CD4-positive, CD25-positive, alpha-beta regulatory T cell (primary cell): ENCODE results near the gene PRR27. TPM values are rescaled to one million over a fixed set of nuclear protein-coding genes. Genes with fewer than 3 reads are reported as not detected.
"Not testable (repeated sequence)": the region's sequence is repeated elsewhere in the genome, so short reads cannot be mapped to it uniquely, and the experiment has no call there.

Source experiments
- ATAC-seq, 2 donors: fragments of 150-1000 bp; cut with Tn5 transposase; one replicate each; pipeline ENCODE4 v1.10.0; 2021; ENCODE audit warnings: low read depth in 2 of 2, moderate number of reproducible peaks in 2 of 2, moderate library complexity in 1 of 2
- DNase-seq, 3 donors: peaks; one replicate each; pipeline versions ENCODE4 v3.0.0 to v3.0.0-alpha.2; 2012 to 2022; ENCODE audit warnings: mixed read lengths in 1 of 3
- H3K27ac ChIP-seq: one replicate; pipeline ENCODE4 v1.7.0; 2013; ENCODE audit warnings: mild to moderate bottlenecking, low read length; ENCODE audit not compliant: insufficient read depth, poor library complexity, severe bottlenecking
- H3K27me3 ChIP-seq: one replicate; pipeline ENCODE4 v1.7.0; 2013; ENCODE audit warnings: low read length; ENCODE audit not compliant: control insufficient read depth, insufficient read depth
- H3K36me3 ChIP-seq: one replicate; pipeline ENCODE4 v1.7.0; 2013; ENCODE audit warnings: mild to moderate bottlenecking, low read length, moderate library complexity; ENCODE audit not compliant: control insufficient read depth, insufficient read depth
- H3K4me1 ChIP-seq: 2 replicates; pipeline ENCODE4 v1.7.0; 2013; ENCODE audit warnings: mild to moderate bottlenecking, low read length; ENCODE audit not compliant: insufficient read depth, control insufficient read depth, poor library complexity, severe bottlenecking
- H3K4me3 ChIP-seq: one replicate; pipeline ENCODE4 v1.7.0; 2013; ENCODE audit warnings: low read depth, mild to moderate bottlenecking, low read length, moderate library complexity
- H3K9me3 ChIP-seq, 2 experiments: 1 replicate in 1 of 2; 2 replicates in 1 of 2; pipeline ENCODE4 v1.7.0; 2013; ENCODE audit warnings: low read length in 2 of 2, mild to moderate bottlenecking in 1 of 2, moderate library complexity in 1 of 2; ENCODE audit not compliant: control insufficient read depth in 2 of 2
- H3K27ac Mint-ChIP-seq, 3 donors: one replicate each; pipeline ENCODE4 v1.8.0; 2020 to 2022; ENCODE audit warnings: mild to moderate bottlenecking in 3 of 3, mixed read lengths in 3 of 3, moderate library complexity in 2 of 3
- H3K27me3 Mint-ChIP-seq: one replicate; pipeline ENCODE4 v1.8.0; 2022; ENCODE audit warnings: mild to moderate bottlenecking, mixed read lengths
- H3K36me3 Mint-ChIP-seq: one replicate; pipeline ENCODE4 v1.8.0; 2020; ENCODE audit warnings: mixed read lengths
- H3K4me1 Mint-ChIP-seq, 4 donors: one replicate each; pipeline ENCODE4 v1.8.0; 2020 to 2022; ENCODE audit warnings: mixed read lengths in 4 of 4, mild to moderate bottlenecking in 1 of 4
- H3K4me3 Mint-ChIP-seq, 4 donors: one replicate each; pipeline ENCODE4 v1.8.0; 2020 to 2022; ENCODE audit warnings: mild to moderate bottlenecking in 4 of 4, mixed read lengths in 4 of 4, moderate library complexity in 3 of 4
- H3K9me3 Mint-ChIP-seq, 7 donors: one replicate each; pipeline ENCODE4 v1.8.0; 2020 to 2022; ENCODE audit warnings: mixed read lengths in 7 of 7, mild to moderate bottlenecking in 3 of 7, moderate library complexity in 2 of 7
- polyA plus RNA-seq, 4 donors: library from polyadenylated mRNA; unstranded; fragments of 300-500 nt; fragmentation: Illumina TruSeq; gene quantifications; one replicate each; pipeline ENCODE4 v1.2.3, GENCODE V29; 2021
- total RNA-seq: library from RNA; stranded (reverse); gene quantifications from one replicate; pipeline ENCODE4 v1.2.3, GENCODE V29; 2022

Gene PRR27
- total and polyA plus RNA-seq, 5 donors from 2014 or later = not detected

GRCh38 chr4:70197842-70198241 is 43.8 kb downstream of the PRR27 start:
- no peak overlapping the region for H3K27ac Mint-ChIP-seq
- no peak overlapping the region for H3K4me3 Mint-ChIP-seq
- peaks cover 0 to 3% (median 0%) of the 10 kb centered on the region in 7 donors for H3K9me3 Mint-ChIP-seq
- H3K4me1 Mint-ChIP-seq = no peaks in the 10 kb centered on the region
- no peak overlapping the region for H3K27ac ChIP-seq
- H3K27me3 Mint-ChIP-seq = no peaks in the 10 kb centered on the region
- H3K4me1 ChIP-seq = no peaks in the 10 kb centered on the region
- DNase-seq (no peak), ATAC-seq (no peak)
- no peak overlapping the region for H3K4me3 ChIP-seq
- H3K36me3 ChIP-seq = no peaks in the 10 kb centered on the region
- H3K27me3 ChIP-seq = no peaks in the 10 kb centered on the region
- no peaks in the 10 kb centered on the region for H3K36me3 Mint-ChIP-seq
- H3K9me3 ChIP-seq = no peaks in the 10 kb centered on the region

GRCh38 chr4:70203601-70204000 is 49.6 kb downstream of the PRR27 start:
- Mint-ChIP-seq H3K27me3 (no peaks in the 10 kb centered on the region), H3K27ac (no peak overlapping the region), H3K4me3 (no peak overlapping the region), H3K4me1 (no peaks in the 10 kb centered on the region), H3K36me3 (no peaks in the 10 kb centered on the region), H3K9me3 (peaks cover 0 to 7% (median 1%) of the 10 kb centered on the region in 7 donors)
- no peaks in the 10 kb centered on the region for H3K36me3 ChIP-seq
- DNase-seq (no peak), ATAC-seq (no peak)
- no peaks in the 10 kb centered on the region for H3K4me1 ChIP-seq
- H3K9me3 ChIP-seq = no peaks in the 10 kb centered on the region
- H3K4me3 ChIP-seq = no peak overlapping the region
- no peaks in the 10 kb centered on the region for H3K27me3 ChIP-seq
- no peak overlapping the region for H3K27ac ChIP-seq

GRCh38 chr4:70212752-70213151 is 58.7 kb downstream of the PRR27 start:
- H3K4me3 Mint-ChIP-seq, ATAC-seq, H3K4me3 ChIP-seq, H3K27me3 Mint-ChIP-seq, H3K36me3 Mint-ChIP-seq, DNase-seq, H3K4me1 ChIP-seq, H3K27ac ChIP-seq, H3K9me3 ChIP-seq, H3K4me1 Mint-ChIP-seq, H3K27me3 ChIP-seq, H3K27ac Mint-ChIP-seq, H3K36me3 ChIP-seq: not testable (repeated sequence)
- H3K9me3 Mint-ChIP-seq = peaks cover 2 to 17% (median 4%) of the 10 kb centered on the region in 7 donors

Other genes starting within 250 kb of the PRR27 start
- gene CSN1S1, start 223.2 kb upstream of the PRR27 start, total RNA-seq = not detected
- not detected for gene CSN1S1, start 223.2 kb upstream of the PRR27 start, polyA plus RNA-seq
- not detected for gene CSN2, start 188.5 kb upstream of the PRR27 start, total RNA-seq
- not detected for gene CSN2, start 188.5 kb upstream of the PRR27 start, polyA plus RNA-seq
- gene STATH, start 158.3 kb upstream of the PRR27 start, total RNA-seq = not detected
- gene STATH, start 158.3 kb upstream of the PRR27 start, polyA plus RNA-seq = not detected
- not detected for gene HTN3, start 125.8 kb upstream of the PRR27 start, total RNA-seq
- gene HTN3, start 125.8 kb upstream of the PRR27 start, polyA plus RNA-seq = not detected
- not detected for gene HTN1, start 103.8 kb upstream of the PRR27 start, total RNA-seq
- not detected for gene HTN1, start 103.8 kb upstream of the PRR27 start, polyA plus RNA-seq
- gene ODAM, start 41.5 kb downstream of the PRR27 start, total RNA-seq = not detected
- gene ODAM, start 41.5 kb downstream of the PRR27 start, polyA plus RNA-seq = not detected
- not detected for gene FDCSP, start 71.9 kb downstream of the PRR27 start, total RNA-seq
- not detected for gene FDCSP, start 71.9 kb downstream of the PRR27 start, polyA plus RNA-seq
- not detected for gene CSN3, start 88.4 kb downstream of the PRR27 start, total RNA-seq
- not detected for gene CSN3, start 88.4 kb downstream of the PRR27 start, polyA plus RNA-seq
- gene CABS1, start 180.7 kb downstream of the PRR27 start, total RNA-seq = not detected
- not detected for gene CABS1, start 180.7 kb downstream of the PRR27 start, polyA plus RNA-seq
- not detected for gene SMR3A, start 206.5 kb downstream of the PRR27 start, total RNA-seq
- not detected for gene SMR3A, start 206.5 kb downstream of the PRR27 start, polyA plus RNA-seq
- not detected for gene SMR3B, start 228.9 kb downstream of the PRR27 start, total RNA-seq
- not detected for gene SMR3B, start 228.9 kb downstream of the PRR27 start, polyA plus RNA-seq
- gene OPRPN, start 243.7 kb downstream of the PRR27 start, total RNA-seq = not detected
- gene OPRPN, start 243.7 kb downstream of the PRR27 start, polyA plus RNA-seq = not detected